Measurements from ENCODE around the gene FANCE.

DNA sequence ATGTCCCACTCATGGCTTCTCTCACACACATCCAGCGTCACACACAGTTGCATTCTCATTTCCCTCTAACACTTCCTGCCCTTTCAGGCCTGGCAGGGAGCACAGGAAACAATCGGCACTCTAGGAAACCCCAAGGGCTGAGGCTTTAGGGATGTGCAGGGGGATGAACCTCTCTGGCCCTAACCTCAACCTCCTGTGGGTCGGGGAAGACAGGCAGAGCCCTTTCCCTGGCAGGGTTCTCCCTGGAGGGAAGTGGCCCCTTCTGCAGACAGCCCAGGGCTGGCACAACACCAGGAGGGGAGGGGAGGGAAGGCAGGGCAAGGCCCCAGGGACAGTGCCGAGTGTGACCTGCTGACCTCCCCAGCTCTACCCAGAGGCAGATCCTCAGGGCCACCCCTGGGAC, 42.0 kb downstream of the FANCE start:
- TF ChIP-seq, protein P1, sequence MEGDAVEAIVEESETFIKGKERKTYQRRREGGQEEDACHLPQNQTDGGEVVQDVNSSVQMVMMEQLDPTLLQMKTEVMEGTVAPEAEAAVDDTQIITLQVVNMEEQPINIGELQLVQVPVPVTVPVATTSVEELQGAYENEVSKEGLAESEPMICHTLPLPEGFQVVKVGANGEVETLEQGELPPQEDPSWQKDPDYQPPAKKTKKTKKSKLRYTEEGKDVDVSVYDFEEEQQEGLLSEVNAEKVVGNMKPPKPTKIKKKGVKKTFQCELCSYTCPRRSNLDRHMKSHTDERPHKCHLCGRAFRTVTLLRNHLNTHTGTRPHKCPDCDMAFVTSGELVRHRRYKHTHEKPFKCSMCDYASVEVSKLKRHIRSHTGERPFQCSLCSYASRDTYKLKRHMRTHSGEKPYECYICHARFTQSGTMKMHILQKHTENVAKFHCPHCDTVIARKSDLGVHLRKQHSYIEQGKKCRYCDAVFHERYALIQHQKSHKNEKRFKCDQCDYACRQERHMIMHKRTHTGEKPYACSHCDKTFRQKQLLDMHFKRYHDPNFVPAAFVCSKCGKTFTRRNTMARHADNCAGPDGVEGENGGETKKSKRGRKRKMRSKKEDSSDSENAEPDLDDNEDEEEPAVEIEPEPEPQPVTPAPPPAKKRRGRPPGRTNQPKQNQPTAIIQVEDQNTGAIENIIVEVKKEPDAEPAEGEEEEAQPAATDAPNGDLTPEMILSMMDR (IDR thresholded peaks at IDR 0.05 in 2 of 3, conservative IDR thresholded peaks at IDR 0.05 in 1 of 3; ENCODE audit: borderline replicate concordance in 1 of 3, insufficient read depth in 1 of 3, low read depth in 2 of 3, low read length in 2 of 3) = no peak
- TF ChIP-seq, protein P2, sequence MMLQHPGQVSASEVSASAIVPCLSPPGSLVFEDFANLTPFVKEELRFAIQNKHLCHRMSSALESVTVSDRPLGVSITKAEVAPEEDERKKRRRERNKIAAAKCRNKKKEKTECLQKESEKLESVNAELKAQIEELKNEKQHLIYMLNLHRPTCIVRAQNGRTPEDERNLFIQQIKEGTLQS (IDR thresholded peaks at IDR 0.05) = no peak
- TF ChIP-seq JUND (IDR thresholded peaks at IDR 0.05) (no peak), FOSL1 (IDR thresholded peaks at IDR 0.05; ENCODE audit: low read depth) (no peak), EGR1 (IDR thresholded peaks at IDR 0.05; ENCODE audit: low read depth) (no peak), ZNF274 (IDR thresholded peaks at IDR 0.05; ENCODE audit: low read depth, low read length) (no peak), SIN3A (IDR thresholded peaks at IDR 0.05; ENCODE audit: low read depth) (no peak), POLR2A (IDR thresholded peaks at IDR 0.05; ENCODE audit: borderline replicate concordance, extremely low read depth, insufficient read depth, insufficient read length) (no peak)

Measured in HCT116 (cell line).